Lower leg skin (tissue), 4 donors: ENCODE results near the gene SUFU. TPM values are rescaled to one million over a fixed set of nuclear protein-coding genes. Genes with fewer than 3 reads are reported as not detected.

Source experiments
- DNase-seq, 2 donors: peaks; one replicate each; pipeline ENCODE4 v3.0.0-alpha.2; 2019; ENCODE audit warnings: low spot score in 2 of 2
- H3K4me3 ChIP-seq: fragments of 200-600 bp; sonication (generic); 2 replicates; pipeline ENCODE4 v1.5.1; 2017; ENCODE audit warnings: mild to moderate bottlenecking, low read depth; ENCODE audit not compliant: poor library complexity, severe bottlenecking
- CTCF ChIP-seq, 3 donors: fragments of 450-650 bp; IDR thresholded peaks; one replicate each; pipeline ENCODE4 v1.5.1; 2016; ENCODE audit warnings: antibody characterized with exemption in 3 of 3, mild to moderate bottlenecking in 3 of 3, moderate library complexity in 2 of 3
- POLR2A ChIP-seq, 2 donors: fragments of 450-650 bp; IDR thresholded peaks; one replicate each; pipeline ENCODE4 v1.6.1; 2016 to 2017; ENCODE audit warnings: antibody characterized with exemption in 2 of 2, mild to moderate bottlenecking in 1 of 2, moderate library complexity in 1 of 2
- WGBS, 2 donors: methylation state at CpG; one replicate each; pipeline ENCODE4 v1.1.5; 2018; 5-methylcytosine and 5-hydroxymethylcytosine counted together
- intact Hi-C: fragments of 100-400 bp; cut with DNase I; formaldehyde crosslinking; loops from one replicate; pipeline ENCODE4 v1.15.0; 2023; ENCODE audit warnings: low total_unique reads
- total RNA-seq, 4 donors: library from RNA; depleted of rRNA; stranded (reverse); fragments of >200 nt; gene quantifications; one replicate each; pipeline ENCODE4 v1.1.0, GENCODE V29; 2016

The SUFU gene
- total RNA-seq, 4 donors from 2014 or later = 15.8 to 19.8 (median 18.0) TPM

GRCh38 chr10:102552533-102552932 is 48.8 kb downstream of the SUFU start:
- WGBS, 2 donors = 90% methylated on average over 2 of the region's 2 CpGs
- no peak for DNase-seq
- intact Hi-C loops = no loop called here
- no peak for TF ChIP-seq POLR2A (IDR thresholded peaks at IDR 0.05)
- no peak for TF ChIP-seq CTCF (IDR thresholded peaks at IDR 0.05)
- no peak overlapping the region for H3K4me3 ChIP-seq

GRCh38 chr10:102553771-102554170 is 50.0 kb downstream of the SUFU start:
- 97% methylated on average over 7 of the region's 7 CpGs for WGBS, 2 donors
- intact Hi-C loops = no loop called here

GRCh38 chr10:102554531-102554930 is 50.8 kb downstream of the SUFU start:
- intact Hi-C loops = no loop called here
- TF ChIP-seq POLR2A (IDR thresholded peaks at IDR 0.05) (no peak), CTCF (IDR thresholded peaks at IDR 0.05) (no peak)
- WGBS, 2 donors = 93 to 94% methylated on average over 5 of the region's 5 CpGs
- H3K4me3 ChIP-seq = no peak overlapping the region
- no peak for DNase-seq

More at GRCh38 chr10:102553771-102554170, 50.0 kb downstream of the SUFU start:
- TF ChIP-seq CTCF (IDR thresholded peaks at IDR 0.05) (no peak), POLR2A (IDR thresholded peaks at IDR 0.05) (no peak)
- DNase-seq = no peak
- H3K4me3 ChIP-seq = no peak overlapping the region

- DNase-seq = peak in 1 of 2 donors; percentile 28
- TF ChIP-seq CTCF (IDR thresholded peaks at IDR 0.05) (no peak), POLR2A (IDR thresholded peaks at IDR 0.05) (no peak)
- intact Hi-C loops = no loop called here
- H3K4me3 ChIP-seq = no peak overlapping the region
- WGBS, 2 donors = 40 to 50% methylated on average over 11 of the region's 11 CpGs
Observed at GRCh38 chr10:102555781-102556328, 52.1 kb downstream of the SUFU start.

GRCh38 chr10:102557569-102557968 is 53.8 kb downstream of the SUFU start:
- 69 to 88% methylated on average over 2 of the region's 2 CpGs for WGBS, 2 donors
- TF ChIP-seq CTCF (IDR thresholded peaks at IDR 0.05) (no peak), POLR2A (IDR thresholded peaks at IDR 0.05) (no peak)

GRCh38 chr10:102559764-102560163 is 56.0 kb downstream of the SUFU start:
- 71% methylated on average over 4 of the region's 4 CpGs for WGBS, 2 donors
- intact Hi-C loops = no loop called here

More at GRCh38 chr10:102557569-102557968, 53.8 kb downstream of the SUFU start:
- intact Hi-C loops = no loop called here
- DNase-seq = no peak
- no peak overlapping the region for H3K4me3 ChIP-seq

More at GRCh38 chr10:102559764-102560163, 56.0 kb downstream of the SUFU start:
- TF ChIP-seq POLR2A (IDR thresholded peaks at IDR 0.05) = no peak
- H3K4me3 ChIP-seq = no peak overlapping the region
- no peak for DNase-seq
